NCI-H1930 (cell line): Measurements from ENCODE around the gene MOGAT2.
"Not testable (repeated sequence)": the region's sequence is repeated elsewhere in the genome, so short reads cannot be mapped to it uniquely, and the experiment has no call there.

Experiments
- DNase-seq, 2 experiments: peaks; one replicate each; lab custom pipeline; 2025; lab: John Stamatoyannopoulos, UW

Gene MOGAT2

GRCh38 chr11:75717608-75718418 lies at the start of gene MOGAT2:
TSS of gene MOGAT2 (plus strand) at chr11:75717838. CDS start at chr11:75717889, 51 bp downstream.
- DNase-seq: no peak

- peak; percentile 55 to 62 for DNase-seq
Observed at GRCh38 chr11:75668451-75669297, 49.0 kb upstream of the MOGAT2 start, which contains the start of gene MAP6. TSS of gene MAP6 (minus strand) at chr11:75669038. CDS start at chr11:75668369, 669 bp downstream.

- DNase-seq: no peak
Observed at GRCh38 chr11:75673977-75674582, 43.6 kb upstream of the MOGAT2 start.

- no peak for DNase-seq
Observed at GRCh38 chr11:75677275-75677674, 40.4 kb upstream of the MOGAT2 start.

GRCh38 chr11:75677909-75678308 lies 39.7 kb upstream of the MOGAT2 start:
- no peak for DNase-seq

GRCh38 chr11:75678620-75679259 lies 38.9 kb upstream of the MOGAT2 start:
- no peak for DNase-seq

GRCh38 chr11:75679566-75679965 lies 38.1 kb upstream of the MOGAT2 start:
- DNase-seq: no peak

GRCh38 chr11:75683856-75684255 lies 33.8 kb upstream of the MOGAT2 start:
- DNase-seq: not testable (repeated sequence)

- no peak for DNase-seq
Observed at GRCh38 chr11:75689863-75690609, 27.6 kb upstream of the MOGAT2 start.

- no peak for DNase-seq
Observed at GRCh38 chr11:75691804-75692203, 25.8 kb upstream of the MOGAT2 start.

GRCh38 chr11:75697906-75698581 lies 19.6 kb upstream of the MOGAT2 start:
- no peak for DNase-seq

GRCh38 chr11:75700940-75701339 lies 16.7 kb upstream of the MOGAT2 start:
- no peak for DNase-seq

GRCh38 chr11:75703695-75704237 lies 13.9 kb upstream of the MOGAT2 start:
- DNase-seq: no peak

- DNase-seq: no peak
Observed at GRCh38 chr11:75705541-75705940, 12.1 kb upstream of the MOGAT2 start.

GRCh38 chr11:75706260-75706729 lies 11.3 kb upstream of the MOGAT2 start:
- DNase-seq: peak; percentile 62 to 70

- DNase-seq: no peak
Observed at GRCh38 chr11:75714211-75714610, 3.4 kb upstream of the MOGAT2 start.

GRCh38 chr11:75715688-75716087 lies 1.9 kb upstream of the MOGAT2 start:
- DNase-seq: no peak

GRCh38 chr11:75716659-75717058 lies 979 bp upstream of the MOGAT2 start:
- DNase-seq: no peak

- DNase-seq: no peak
Observed at GRCh38 chr11:75718419-75719339, 1.0 kb downstream of the MOGAT2 start.
